NCI-H1417 treated with DMSO at 0.1 percent for 48 hours (cell line): ENCODE data around the gene PRKAG2.
"Not testable (repeated sequence)": the region's sequence is repeated elsewhere in the genome, so short reads cannot be mapped to it uniquely, and the experiment has no call there.

Experiments used
- DNase-seq: peaks from one replicate; lab custom pipeline; 2025; lab: John Stamatoyannopoulos, UW

Gene PRKAG2

GRCh38 chr7:151851145-151851751, 25.7 kb downstream of the PRKAG2 start:
- no peak for DNase-seq

DNA sequence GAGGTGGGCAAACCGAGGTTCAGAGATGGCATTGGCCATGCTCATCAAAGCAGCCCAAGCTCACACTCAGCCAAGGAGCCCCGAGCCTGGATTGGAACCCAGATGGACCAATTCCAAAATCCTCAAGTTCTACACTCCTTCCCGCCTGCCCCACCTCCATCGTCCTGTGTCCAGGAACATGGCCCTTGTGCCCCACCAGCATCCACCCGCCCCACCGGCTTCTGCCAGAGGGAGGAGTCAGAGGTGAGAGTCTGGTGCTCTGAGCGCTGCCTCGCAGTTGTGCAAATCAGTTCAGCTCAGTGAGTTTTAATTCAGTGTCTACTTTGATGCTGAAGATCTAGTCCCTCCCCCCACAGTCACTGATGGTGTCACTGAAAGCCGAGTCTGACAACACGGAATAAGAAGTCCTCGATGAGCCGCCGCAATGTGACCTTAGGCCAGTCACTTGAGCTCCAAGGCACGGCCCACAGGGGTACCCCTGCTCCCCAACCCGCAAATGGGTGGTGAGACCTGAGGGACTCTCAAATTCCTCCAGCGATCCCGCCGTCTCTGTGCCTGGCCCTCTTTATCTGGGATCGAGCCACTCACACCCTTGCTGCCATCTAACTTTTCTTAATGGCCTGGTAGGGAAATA, 26.3 kb downstream of the PRKAG2 start:
- DNase-seq: no peak

DNA sequence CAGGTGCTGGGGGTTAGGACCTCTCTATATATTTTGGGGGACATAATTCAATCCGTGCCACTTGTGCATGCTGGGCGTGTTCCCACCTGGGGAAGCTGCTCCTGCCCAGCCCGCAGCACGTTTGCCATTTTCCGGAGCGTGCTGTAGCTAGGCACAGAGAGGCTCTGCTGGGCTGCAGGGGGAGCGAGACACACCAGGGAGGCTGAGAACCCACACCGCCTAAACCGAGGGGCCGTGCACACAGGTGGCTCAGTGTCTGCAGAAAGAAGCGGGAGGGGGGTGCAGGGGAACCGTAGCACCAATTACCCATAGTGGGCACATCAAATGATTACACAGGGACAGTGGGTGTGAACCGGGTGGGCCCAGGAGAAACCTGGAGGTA, 27.0 kb downstream of the PRKAG2 start:
- no peak for DNase-seq

GRCh38 chr7:151849008-151849878, 27.7 kb downstream of the PRKAG2 start:
- DNase-seq: no peak

DNA sequence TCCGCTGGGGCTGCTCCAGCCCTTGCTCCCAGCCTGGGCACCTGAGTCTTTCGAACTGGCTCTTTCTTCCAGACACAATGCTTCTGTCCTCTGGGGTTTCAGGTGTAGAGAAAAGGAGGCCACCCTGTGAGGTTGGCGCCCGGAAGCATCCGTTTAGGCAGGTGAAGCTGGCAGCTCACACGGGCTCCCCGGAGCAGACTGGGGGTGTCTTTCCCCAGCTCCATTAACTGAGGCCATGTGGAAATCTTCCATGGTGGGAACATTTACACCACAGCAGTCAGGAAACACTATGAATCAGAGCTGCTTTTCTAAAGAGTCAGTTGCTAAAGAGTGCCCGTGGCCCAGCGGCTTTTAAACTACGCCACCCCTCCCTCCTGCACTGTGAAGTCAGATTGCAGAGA, 29.2 kb downstream of the PRKAG2 start:
- DNase-seq: no peak

DNA sequence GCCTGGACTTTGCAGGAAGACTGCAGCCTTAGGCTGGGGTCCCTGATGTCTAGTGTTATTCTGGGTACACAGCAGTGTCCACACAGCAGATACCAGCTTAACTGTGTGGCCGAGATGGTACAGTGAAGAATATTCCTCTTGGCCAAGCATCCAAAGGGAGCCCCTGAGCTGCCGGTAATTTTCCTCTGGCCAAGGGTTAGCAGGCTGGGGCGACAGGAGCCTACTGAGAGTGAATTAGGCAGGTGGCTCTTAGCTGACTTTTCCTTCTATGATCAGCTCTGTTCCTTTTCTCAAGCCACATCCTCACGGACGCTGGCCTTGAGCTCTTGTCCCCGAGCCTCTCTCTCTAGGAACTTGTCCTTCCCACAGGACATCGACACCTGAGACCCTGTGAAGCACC, 29.8 kb downstream of the PRKAG2 start:
- DNase-seq: no peak

GRCh38 chr7:151845412-151846205, 31.3 kb downstream of the PRKAG2 start:
- DNase-seq: no peak

DNA sequence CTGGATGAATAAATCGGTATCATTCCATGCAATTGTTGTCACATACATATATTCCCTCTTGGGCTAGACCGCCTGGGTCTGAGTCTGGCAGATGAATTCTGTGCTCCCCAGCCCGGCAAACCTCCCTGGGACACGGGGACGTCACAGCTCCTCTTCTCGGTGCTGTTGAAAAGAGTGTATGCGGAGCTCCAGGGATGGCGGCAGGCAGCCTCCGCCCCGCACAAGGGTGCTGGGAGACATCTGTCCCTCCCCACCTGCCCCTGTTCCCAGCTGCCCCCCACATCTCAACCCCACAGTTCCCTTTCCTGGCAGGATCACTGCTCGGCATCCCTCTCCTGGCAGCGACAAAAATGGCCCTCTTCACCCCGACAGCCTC, 32.1 kb downstream of the PRKAG2 start:
- no peak for DNase-seq

GRCh38 chr7:151844071-151844824, 32.7 kb downstream of the PRKAG2 start:
- DNase-seq: no peak

DNA sequence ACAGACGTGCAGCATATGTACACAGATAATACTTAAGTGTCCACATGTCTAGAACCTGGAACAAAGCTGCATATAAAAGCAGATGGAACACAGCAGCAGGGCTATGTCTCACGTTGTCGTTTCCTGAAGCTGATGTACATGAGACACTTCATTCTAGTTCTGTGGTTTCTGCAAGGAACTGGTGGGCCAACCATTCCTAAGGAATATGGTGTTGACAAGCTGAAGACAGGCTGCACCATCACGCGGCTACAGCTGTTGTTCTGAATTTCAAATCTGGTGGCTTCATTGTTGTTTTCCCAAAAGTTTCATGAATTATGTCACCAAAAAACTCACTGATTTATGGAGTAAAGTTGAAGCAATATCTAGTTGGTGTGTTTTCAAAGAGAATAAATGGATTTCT, 33.7 kb downstream of the PRKAG2 start:
- DNase-seq: no peak

- not testable (repeated sequence) for DNase-seq
These were observed 35.4 kb downstream of the PRKAG2 start for GRCh38 chr7:151841395-151842051.

GRCh38 chr7:151840088-151840910, 36.6 kb downstream of the PRKAG2 start:
- no peak for DNase-seq

DNA sequence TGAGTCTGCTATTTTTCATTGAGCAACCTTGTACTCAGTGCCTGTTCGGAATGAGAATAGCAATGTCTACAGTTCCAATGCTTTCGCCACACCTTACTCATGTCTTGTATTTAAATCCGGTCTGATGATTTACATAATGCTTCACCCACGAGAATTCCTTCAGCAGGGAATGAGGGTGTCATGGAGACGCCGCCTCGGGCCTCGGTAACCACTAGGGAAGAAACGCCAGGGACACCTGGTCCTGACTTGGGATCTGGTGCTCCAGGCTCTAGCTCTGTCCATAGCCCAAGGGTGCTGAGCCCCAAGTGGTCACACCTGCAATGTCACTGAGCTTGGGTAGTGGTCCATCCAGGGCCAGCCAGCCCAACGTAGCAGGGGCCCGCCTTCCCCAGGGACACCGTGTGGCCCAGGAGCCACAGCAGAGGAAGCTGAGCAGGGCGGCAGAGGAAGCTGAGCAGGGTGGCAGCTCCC, 37.4 kb downstream of the PRKAG2 start:
- no peak for DNase-seq

DNA sequence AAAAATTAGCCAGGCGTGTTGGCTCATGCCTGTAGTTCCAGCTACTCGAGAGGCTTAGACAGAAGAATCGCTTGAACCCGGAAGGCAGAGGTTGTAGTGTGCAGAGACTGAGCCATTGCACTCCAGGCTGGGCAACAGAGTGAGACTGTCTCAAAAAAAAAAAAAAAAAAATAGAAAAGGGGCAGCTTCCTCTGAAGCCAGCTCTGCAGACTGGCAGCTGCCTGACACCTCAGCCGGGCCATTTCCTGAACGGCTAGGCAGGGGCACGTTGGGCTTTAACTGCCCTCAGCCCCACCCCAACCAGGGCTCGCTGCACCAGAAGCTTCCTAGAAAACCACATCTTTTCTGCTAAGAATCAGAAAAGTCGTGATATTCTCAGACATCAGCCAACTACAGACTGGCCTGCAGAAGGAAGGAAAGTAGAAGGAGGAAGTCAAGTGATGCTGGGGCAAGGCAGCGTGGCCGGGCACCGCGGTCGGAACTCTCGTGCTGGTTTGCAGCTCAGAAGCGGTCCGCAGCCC, 38.0 kb downstream of the PRKAG2 start:
- no peak for DNase-seq

DNA sequence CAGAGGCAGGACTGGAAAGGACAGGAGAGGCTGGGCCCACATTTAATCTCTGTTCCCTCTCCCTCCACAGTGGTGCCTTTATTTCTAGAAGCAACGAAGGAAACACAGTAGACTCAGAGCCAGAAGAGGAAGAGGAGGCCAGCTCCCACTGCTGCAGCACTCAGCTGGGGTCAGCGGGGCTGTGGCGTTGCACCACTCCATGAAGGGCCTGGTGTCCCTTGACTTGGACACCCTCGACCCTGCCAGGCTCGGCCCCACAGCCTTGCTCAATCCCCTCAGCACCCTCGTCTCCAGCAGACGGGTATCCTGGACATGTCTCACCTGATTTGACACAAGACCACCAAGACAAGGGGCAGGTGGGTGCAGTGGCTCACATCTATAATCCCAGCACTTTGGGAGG, 38.8 kb downstream of the PRKAG2 start:
- no peak for DNase-seq

- DNase-seq: no peak
These were observed 39.5 kb downstream of the PRKAG2 start for GRCh38 chr7:151837285-151838042.

- no peak for DNase-seq
These were observed 40.0 kb downstream of the PRKAG2 start for GRCh38 chr7:151836927-151837205.

DNA sequence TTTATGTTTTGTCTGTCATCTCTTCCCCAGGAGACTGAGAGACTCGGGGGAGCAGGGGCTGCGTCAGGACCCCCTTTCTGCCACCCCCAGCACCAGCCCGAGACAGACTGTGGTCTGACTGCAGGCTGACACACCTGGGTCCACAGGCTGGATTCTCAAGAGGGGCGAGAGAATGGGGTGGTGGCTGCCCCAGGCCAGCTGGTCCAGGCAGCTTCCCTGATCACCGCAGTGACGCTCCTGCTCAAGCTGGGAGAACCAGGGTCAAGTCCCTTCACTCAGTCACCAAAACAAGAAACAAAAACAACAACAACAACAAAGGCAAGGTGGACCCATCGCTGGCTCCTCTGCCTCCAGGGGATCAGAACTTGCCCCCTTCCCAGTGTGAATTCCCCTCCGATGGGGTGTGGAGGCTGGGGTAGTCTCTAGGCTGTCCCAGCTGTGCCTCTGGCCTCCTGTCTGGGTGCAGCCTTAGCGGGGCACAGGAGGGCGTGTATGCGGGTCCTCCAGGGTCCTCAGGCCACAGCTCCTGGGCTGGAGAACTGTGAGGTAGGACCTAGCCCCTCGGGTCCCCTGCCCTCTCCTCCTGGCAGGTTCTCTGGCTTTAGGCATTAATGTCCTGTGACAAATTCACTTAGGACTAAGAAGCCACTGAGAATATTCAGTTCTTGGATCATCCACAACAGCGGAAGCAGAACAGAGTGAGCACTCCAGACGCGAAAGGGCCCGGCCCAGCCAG, 40.6 kb downstream of the PRKAG2 start:
- DNase-seq: no peak

GRCh38 chr7:151835636-151836035, 41.3 kb downstream of the PRKAG2 start:
- DNase-seq: no peak
